Lung (tissue), 12 donors: ENCODE measurements around the gene MAP3K19. TPM values are rescaled to one million over a fixed set of nuclear protein-coding genes. Genes with fewer than 3 reads are reported as not detected.
A peak's percentile ranks its signal among the peaks of the same experiment; 100 is the strongest.
"Not testable (repeated sequence)": the region's sequence is repeated elsewhere in the genome, so short reads cannot be mapped to it uniquely, and the experiment has no call there.

Experiments used
- ATAC-seq: fragments of 200-7000 bp; cut with Tn5 transposase; one replicate; pipeline ENCODE4 v1.9.1; 2020; ENCODE audit warnings: moderate number of reproducible peaks; ENCODE audit not compliant: insufficient read depth, low FRiP score
- DNase-seq, 3 donors: peaks; one replicate each; pipeline ENCODE4 v3.0.0-alpha.2; 2013 to 2017
- H3K27ac ChIP-seq, 2 donors: one replicate each; pipeline ENCODE4 v1.5.1; 2013; ENCODE audit warnings: mild to moderate bottlenecking in 2 of 2, moderate library complexity in 2 of 2, control low read depth in 1 of 2, inconsistent platforms in 1 of 2, low read depth in 1 of 2, low read length in 1 of 2
- H3K27me3 ChIP-seq, 3 donors: one replicate each; pipeline ENCODE4 v1.5.1; 2013; ENCODE audit warnings: low read length in 2 of 3; ENCODE audit not compliant: control insufficient read depth in 3 of 3, insufficient read depth in 3 of 3
- H3K36me3 ChIP-seq, 4 donors: one replicate each; pipeline ENCODE4 v1.5.1; 2013; ENCODE audit warnings: low read length in 4 of 4, mild to moderate bottlenecking in 1 of 4, moderate library complexity in 1 of 4; ENCODE audit not compliant: control insufficient read depth in 4 of 4, insufficient read depth in 4 of 4
- H3K4me1 ChIP-seq, 5 donors: one replicate each; pipeline ENCODE4 v1.5.1; 2013; ENCODE audit warnings: low read length in 5 of 5, mild to moderate bottlenecking in 2 of 5, moderate library complexity in 1 of 5; ENCODE audit not compliant: control insufficient read depth in 5 of 5, insufficient read depth in 5 of 5
- H3K4me3 ChIP-seq: one replicate; pipeline ENCODE4 v1.5.1; 2013; ENCODE audit warnings: mild to moderate bottlenecking, control low read depth, moderate library complexity
- H3K9ac ChIP-seq, 2 donors: one replicate each; pipeline ENCODE4 v1.5.1; 2013; ENCODE audit warnings: low read length in 2 of 2, control low read depth in 1 of 2; ENCODE audit not compliant: insufficient read depth in 1 of 2
- H3K9me3 ChIP-seq, 4 donors: one replicate each; pipeline ENCODE4 v1.5.1; 2013; ENCODE audit warnings: low read length in 3 of 4, mild to moderate bottlenecking in 1 of 4, moderate library complexity in 1 of 4; ENCODE audit not compliant: control insufficient read depth in 4 of 4, insufficient read depth in 3 of 4
- CTCF ChIP-seq: IDR thresholded peaks from 2 replicates; pipeline ENCODE4 v1.5.1; 2012; ENCODE audit warnings: mild to moderate bottlenecking; ENCODE audit errors: control extremely low read depth, extremely low read depth
- WGBS, 2 donors: extraction: QIAGEN DNeasy Blood & Tissue Kit; methylation state at CpG; one replicate each; pipeline ENCODE4 v1.1.7; 2013; 5-methylcytosine and 5-hydroxymethylcytosine counted together
- polyA plus RNA-seq, 2 donors: library from polyadenylated mRNA; stranded (reverse); fragments of 200-250 nt; gene quantifications; one replicate each; pipeline ENCODE4 v1.2.1, GENCODE V29; 2013
- total RNA-seq, 2 donors: library from RNA; depleted of rRNA in 1 of 2; stranded (reverse); fragments of >200 nt in 1 of 2; gene quantifications; one replicate each; pipeline ENCODE4 v1.2.1, GENCODE V29; 2014 to 2021
- donor health status: control.
- donor health status: control.
- donor health status: Bipolar disorder and iron deficiency.
- donor health status: healthy.
- donor health status: DM: yes; HTN: yes; CAD: no.

Gene MAP3K19
- total and polyA plus RNA-seq, 4 donors = 1.9 to 21.1 (median 6.9) TPM

- no peak overlapping the region for H3K4me3 ChIP-seq
- 76 to 83% methylated on average over 3 of the region's 3 CpGs for WGBS, 2 donors
- DNase-seq (no peak), ATAC-seq (no peak)
- peak overlapping the region in 1 of 2 donors; percentile 65 for H3K27ac ChIP-seq
- no peak for TF ChIP-seq CTCF
- peaks cover 0 to 16% (median 3%) of the 10 kb centered on the region in 5 donors for H3K4me1 ChIP-seq
- H3K9ac ChIP-seq = no peak overlapping the region
- H3K27me3 ChIP-seq = no peaks in the 10 kb centered on the region
- no peaks in the 10 kb centered on the region for H3K36me3 ChIP-seq
- H3K9me3 ChIP-seq = no peaks in the 10 kb centered on the region
Measured at GRCh38 chr2:135050132-135050531, 2.9 kb upstream of the MAP3K19 start.

GRCh38 chr2:135048122-135048521 lies 875 bp upstream of the MAP3K19 start:
- Histone ChIP-seq H3K27ac (no peak overlapping the region), H3K9ac (no peak overlapping the region), H3K4me1 (peaks cover 0 to 5% (median 0%) of the 10 kb centered on the region in 5 donors), H3K4me3 (no peak overlapping the region), H3K36me3 (no peaks in the 10 kb centered on the region), H3K9me3 (no peaks in the 10 kb centered on the region), H3K27me3 (no peaks in the 10 kb centered on the region)
- 78 to 82% methylated on average over 6 of the region's 6 CpGs for WGBS, 2 donors
- DNase-seq (no peak), ATAC-seq (no peak)
- TF ChIP-seq CTCF = no peak

DNA sequence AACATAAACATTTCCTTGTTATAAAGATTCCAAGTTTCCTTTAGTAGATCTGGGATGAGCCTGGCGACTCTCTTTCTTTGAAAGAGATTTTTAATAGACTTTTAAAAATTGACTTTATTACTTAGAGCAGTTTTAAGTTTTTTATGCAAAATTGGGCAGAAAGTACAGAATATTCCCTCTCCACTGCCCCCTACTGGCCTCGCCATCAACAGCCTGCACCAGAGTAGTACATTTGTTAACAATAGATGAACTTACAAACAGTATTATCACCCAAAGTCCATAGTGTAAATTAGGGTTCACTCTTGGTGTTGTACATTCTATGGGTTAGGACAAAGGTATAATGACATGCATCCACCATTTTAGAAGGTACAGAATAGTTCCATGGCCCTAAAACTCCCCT lies 3.9 kb downstream of the MAP3K19 start:
- DNase-seq (no peak), ATAC-seq (no peak)
- H3K4me1 ChIP-seq = no peaks in the 10 kb centered on the region
- H3K36me3 ChIP-seq = no peaks in the 10 kb centered on the region
- 62 to 72% methylated on average over 2 of the region's 2 CpGs for WGBS, 2 donors
- no peaks in the 10 kb centered on the region for H3K9me3 ChIP-seq
- H3K27ac ChIP-seq = no peak overlapping the region
- H3K4me3 ChIP-seq = no peak overlapping the region
- no peak for TF ChIP-seq CTCF
- H3K27me3 ChIP-seq = no peaks in the 10 kb centered on the region
- no peak overlapping the region for H3K9ac ChIP-seq

- Histone ChIP-seq H3K36me3 (no peaks in the 10 kb centered on the region), H3K4me3 (no peak overlapping the region), H3K9me3 (no peaks in the 10 kb centered on the region), H3K27ac (no peak overlapping the region), H3K9ac (no peak overlapping the region), H3K4me1 (no peaks in the 10 kb centered on the region), H3K27me3 (no peaks in the 10 kb centered on the region)
- no peak for TF ChIP-seq CTCF
- no peak for DNase-seq
- no peak for ATAC-seq
- 78 to 83% methylated on average over 3 of the region's 3 CpGs for WGBS, 2 donors
Measured at GRCh38 chr2:135037831-135038230, 9.4 kb downstream of the MAP3K19 start.

DNA sequence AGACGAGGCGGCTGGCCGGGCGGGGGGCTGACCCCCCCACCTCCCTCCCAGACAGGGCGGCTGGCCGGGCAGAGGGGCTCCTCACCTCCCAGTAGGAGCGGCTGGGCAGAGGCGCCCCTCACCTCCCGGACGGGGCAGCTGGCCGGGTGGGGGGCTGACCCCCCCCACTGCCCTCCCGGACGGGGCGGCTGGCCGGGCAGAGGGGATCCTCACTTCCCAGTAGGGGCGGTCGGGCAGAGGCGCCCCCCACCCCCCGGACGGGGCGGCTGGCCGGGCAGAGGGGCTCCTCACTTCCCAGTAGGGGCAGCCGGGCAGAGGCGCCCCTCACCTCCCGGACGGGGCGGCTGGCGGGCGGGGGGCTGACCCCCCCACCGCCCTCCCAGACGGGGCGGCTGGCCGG lies 14.0 kb downstream of the MAP3K19 start:
- not testable (repeated sequence) for ATAC-seq, H3K9me3 ChIP-seq, H3K27me3 ChIP-seq, H3K4me1 ChIP-seq, H3K36me3 ChIP-seq, H3K27ac ChIP-seq, H3K4me3 ChIP-seq, DNase-seq, H3K9ac ChIP-seq
- WGBS, 2 donors = 95 to 98% methylated on average over 13 to 22 of the region's 33 CpGs
